Lung (tissue), 12 donors: ENCODE measurements around the gene IL3. TPM values are rescaled to one million over a fixed set of nuclear protein-coding genes. Genes with fewer than 3 reads are reported as not detected.

Experiments used
- ATAC-seq: fragments of 200-7000 bp; cut with Tn5 transposase; one replicate; pipeline ENCODE4 v1.9.1; 2020; ENCODE audit warnings: moderate number of reproducible peaks; ENCODE audit not compliant: insufficient read depth, low FRiP score
- DNase-seq, 3 donors: peaks; one replicate each; pipeline ENCODE4 v3.0.0-alpha.2; 2013 to 2017
- H3K27ac ChIP-seq, 2 donors: one replicate each; pipeline ENCODE4 v1.5.1; 2013; ENCODE audit warnings: mild to moderate bottlenecking in 2 of 2, moderate library complexity in 2 of 2, control low read depth in 1 of 2, inconsistent platforms in 1 of 2, low read depth in 1 of 2, low read length in 1 of 2
- H3K27me3 ChIP-seq, 3 donors: one replicate each; pipeline ENCODE4 v1.5.1; 2013; ENCODE audit warnings: low read length in 2 of 3; ENCODE audit not compliant: control insufficient read depth in 3 of 3, insufficient read depth in 3 of 3
- H3K36me3 ChIP-seq, 4 donors: one replicate each; pipeline ENCODE4 v1.5.1; 2013; ENCODE audit warnings: low read length in 4 of 4, mild to moderate bottlenecking in 1 of 4, moderate library complexity in 1 of 4; ENCODE audit not compliant: control insufficient read depth in 4 of 4, insufficient read depth in 4 of 4
- H3K4me1 ChIP-seq, 5 donors: one replicate each; pipeline ENCODE4 v1.5.1; 2013; ENCODE audit warnings: low read length in 5 of 5, mild to moderate bottlenecking in 2 of 5, moderate library complexity in 1 of 5; ENCODE audit not compliant: control insufficient read depth in 5 of 5, insufficient read depth in 5 of 5
- H3K4me3 ChIP-seq: one replicate; pipeline ENCODE4 v1.5.1; 2013; ENCODE audit warnings: mild to moderate bottlenecking, control low read depth, moderate library complexity
- H3K9ac ChIP-seq, 2 donors: one replicate each; pipeline ENCODE4 v1.5.1; 2013; ENCODE audit warnings: low read length in 2 of 2, control low read depth in 1 of 2; ENCODE audit not compliant: insufficient read depth in 1 of 2
- H3K9me3 ChIP-seq, 4 donors: one replicate each; pipeline ENCODE4 v1.5.1; 2013; ENCODE audit warnings: low read length in 3 of 4, mild to moderate bottlenecking in 1 of 4, moderate library complexity in 1 of 4; ENCODE audit not compliant: control insufficient read depth in 4 of 4, insufficient read depth in 3 of 4
- CTCF ChIP-seq: IDR thresholded peaks from 2 replicates; pipeline ENCODE4 v1.5.1; 2012; ENCODE audit warnings: mild to moderate bottlenecking; ENCODE audit errors: control extremely low read depth, extremely low read depth
- WGBS, 2 donors: extraction: QIAGEN DNeasy Blood & Tissue Kit; methylation state at CpG; one replicate each; pipeline ENCODE4 v1.1.7; 2013; 5-methylcytosine and 5-hydroxymethylcytosine counted together
- polyA plus RNA-seq, 2 donors: library from polyadenylated mRNA; stranded (reverse); fragments of 200-250 nt; gene quantifications; one replicate each; pipeline ENCODE4 v1.2.1, GENCODE V29; 2013
- total RNA-seq, 2 donors: library from RNA; depleted of rRNA in 1 of 2; stranded (reverse); fragments of >200 nt in 1 of 2; gene quantifications; one replicate each; pipeline ENCODE4 v1.2.1, GENCODE V29; 2014 to 2021
- donor health status: control.
- donor health status: control.
- donor health status: Bipolar disorder and iron deficiency.
- donor health status: healthy.
- donor health status: DM: yes; HTN: yes; CAD: no.

The IL3 gene
- total and polyA plus RNA-seq, 4 donors, result not detected

GRCh38 chr5:132074091-132074771 is 13.8 kb downstream of the IL3 start:
- Histone ChIP-seq H3K27ac (peak overlapping the region in 1 of 2 donors; percentile 72), H3K36me3 (no peaks in the 10 kb centered on the region), H3K4me3 (peak overlapping the region; percentile 0), H3K4me1 (peaks cover 0 to 23% (median 3%) of the 10 kb centered on the region in 5 donors), H3K9ac (no peak overlapping the region), H3K27me3 (no peaks in the 10 kb centered on the region), H3K9me3 (no peaks in the 10 kb centered on the region)
- no peak for ATAC-seq
- DNase-seq, result no peak
- WGBS, 2 donors, result 65 to 91% methylated on average over 7 of the region's 7 CpGs
- no peak for TF ChIP-seq CTCF

GRCh38 chr5:132074772-132075718 is 14.6 kb downstream of the IL3 start:
- no peak overlapping the region for H3K9ac ChIP-seq
- peak overlapping the region in 1 of 2 donors; percentile 72 for H3K27ac ChIP-seq
- 70 to 83% methylated on average over 16 of the region's 16 CpGs for WGBS, 2 donors
- peak; percentile 60 for ATAC-seq
- no peaks in the 10 kb centered on the region for H3K36me3 ChIP-seq
- no peak for TF ChIP-seq CTCF
- H3K4me3 ChIP-seq, result peak overlapping the region; percentile 0
- H3K4me1 ChIP-seq, result peaks cover 0 to 23% (median 3%) of the 10 kb centered on the region in 5 donors
- no peaks in the 10 kb centered on the region for H3K27me3 ChIP-seq
- no peaks in the 10 kb centered on the region for H3K9me3 ChIP-seq
- peak; percentile 25 to 72 (median 59) for DNase-seq

GRCh38 chr5:132075719-132076077 is 15.2 kb downstream of the IL3 start:
- Histone ChIP-seq H3K4me1 (peaks cover 0 to 23% (median 3%) of the 10 kb centered on the region in 5 donors), H3K9me3 (no peaks in the 10 kb centered on the region), H3K27me3 (no peaks in the 10 kb centered on the region), H3K36me3 (no peaks in the 10 kb centered on the region), H3K9ac (no peak overlapping the region), H3K4me3 (no peak overlapping the region), H3K27ac (no peak overlapping the region)
- DNase-seq (no peak), ATAC-seq (peak; percentile 2)
- WGBS, 2 donors, result 68 to 95% methylated on average over 2 of the region's 2 CpGs
- TF ChIP-seq CTCF, result no peak
